Stimulated activated CD8-positive, alpha-beta memory T cell treated with anti-CD3 and anti-CD28 coated beads, Interleukin-4, amount 100 ng/mL, for 4 hours (primary cell): ENCODE measurements around the gene SEMA6B.
"Not testable (repeated sequence)": the region's sequence is repeated elsewhere in the genome, so short reads cannot be mapped to it uniquely, and the experiment has no call there.

Experiments used
- DNase-seq, 2 donors: peaks; one replicate each; pipeline ENCODE4 v3.0.0-alpha.2; 2020; ENCODE audit warnings: low read depth in 2 of 2, low spot score in 1 of 2

The SEMA6B gene

DNA sequence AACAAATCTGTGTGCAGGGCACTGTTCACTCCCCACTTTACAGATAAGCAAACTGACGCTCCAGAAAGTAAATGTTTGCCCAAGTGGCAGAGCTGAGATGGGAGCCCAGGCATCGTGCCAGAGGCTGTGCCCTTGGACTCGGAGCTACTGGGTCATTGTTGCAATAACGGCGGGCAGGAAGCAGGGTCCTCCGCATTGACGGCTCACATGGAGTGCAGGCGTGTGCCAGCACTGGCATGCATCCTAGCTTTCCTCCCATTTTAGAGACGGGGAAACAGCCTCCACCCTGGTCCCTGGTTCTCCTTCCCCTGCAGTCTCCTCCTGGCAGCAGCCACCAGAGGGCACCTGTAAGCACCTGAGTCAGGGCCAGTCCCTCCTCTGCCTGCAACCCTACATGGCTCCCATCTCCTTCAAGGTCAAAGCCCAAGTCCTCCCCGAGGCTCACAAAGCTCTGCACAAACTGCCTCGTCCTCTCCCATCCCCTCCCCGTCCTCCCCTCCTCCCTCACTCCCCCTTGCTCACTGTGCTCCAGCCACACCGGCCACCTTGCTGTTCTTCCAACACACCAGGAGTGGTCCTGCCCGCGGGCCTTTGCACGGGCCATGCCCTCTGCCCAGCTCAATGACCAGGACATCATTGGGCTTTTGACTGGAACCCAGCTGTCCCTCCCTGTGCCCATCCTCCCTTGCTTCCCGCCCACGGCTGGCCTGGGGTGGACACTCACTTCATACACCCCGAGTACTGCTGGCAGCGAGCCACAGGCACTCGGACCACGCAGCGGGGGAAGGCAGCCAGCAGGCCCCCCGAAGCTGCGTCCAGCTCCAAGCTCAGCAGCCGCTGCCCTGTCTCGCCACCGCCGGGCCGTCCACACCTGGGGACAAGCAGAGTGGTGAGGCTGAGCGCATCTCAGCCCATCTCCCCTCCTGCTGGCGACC lies 11.9 kb downstream of the SEMA6B start:
- no peak for DNase-seq

- DNase-seq = no peak
These were observed 15.4 kb downstream of the SEMA6B start for GRCh38 chr19:4543842-4544647.

DNA sequence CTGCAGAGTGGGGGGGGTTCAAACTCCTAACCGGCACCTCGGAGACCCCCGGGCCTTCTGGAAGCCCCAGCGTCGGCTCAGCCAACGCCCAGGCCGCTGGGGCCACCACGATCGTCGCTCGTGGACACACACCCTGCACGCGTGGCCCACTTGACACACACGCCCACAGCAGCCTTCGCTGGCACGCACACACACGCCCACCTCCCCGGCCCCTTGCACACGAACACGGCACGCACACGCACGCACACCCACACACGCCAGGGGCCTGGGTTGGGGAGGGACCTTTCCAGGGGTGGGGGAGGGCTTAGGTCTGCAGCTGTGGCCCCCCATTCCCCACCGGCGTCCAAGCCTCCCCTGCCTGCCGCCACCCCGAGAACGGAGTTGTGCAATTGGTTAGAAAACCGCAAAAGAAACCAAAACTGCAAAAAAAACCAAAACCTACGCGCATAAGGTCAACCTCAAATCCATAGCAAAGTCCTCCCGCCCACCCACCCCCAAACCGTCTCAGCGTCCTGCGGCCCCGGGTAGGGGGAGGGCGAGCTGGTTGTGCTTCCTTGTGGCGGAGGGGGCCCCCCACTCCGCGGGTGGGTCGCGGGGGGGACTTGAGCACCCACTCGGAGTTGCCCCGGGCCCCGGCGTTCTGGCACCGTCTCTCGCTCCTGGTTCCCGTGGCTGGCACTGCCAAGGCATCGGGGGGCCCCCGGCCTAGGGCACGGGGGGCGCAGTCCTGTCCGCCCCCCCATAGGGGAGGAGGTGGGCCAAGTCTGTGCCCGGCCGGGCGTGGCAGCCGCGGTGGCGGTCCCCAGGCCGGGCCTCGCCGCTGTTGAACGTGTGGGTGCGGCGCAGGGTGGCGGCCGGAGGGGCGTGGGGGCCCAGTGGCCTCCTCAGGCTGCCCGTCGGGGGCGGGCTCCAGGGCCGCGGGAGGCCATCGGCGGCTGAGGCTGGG lies 16.3 kb downstream of the SEMA6B start:
- DNase-seq = no peak

DNA sequence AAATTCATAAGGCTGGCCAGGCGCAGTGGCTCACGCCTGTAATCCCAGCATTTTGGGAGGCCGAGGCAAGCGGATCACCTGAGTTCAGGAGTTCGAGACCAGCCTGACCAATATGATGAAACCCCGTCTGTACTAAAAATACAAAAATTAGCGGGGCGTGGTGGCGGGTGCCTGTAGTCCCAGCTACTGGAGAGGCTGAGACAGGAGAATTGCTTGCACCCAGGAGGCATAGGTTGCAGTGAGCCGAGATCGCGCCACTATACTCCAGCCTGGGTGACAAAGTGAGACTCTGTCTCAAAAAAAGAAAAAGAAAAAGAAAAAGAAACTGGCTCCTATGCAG lies 17.7 kb downstream of the SEMA6B start:
- DNase-seq = not testable (repeated sequence)

DNA sequence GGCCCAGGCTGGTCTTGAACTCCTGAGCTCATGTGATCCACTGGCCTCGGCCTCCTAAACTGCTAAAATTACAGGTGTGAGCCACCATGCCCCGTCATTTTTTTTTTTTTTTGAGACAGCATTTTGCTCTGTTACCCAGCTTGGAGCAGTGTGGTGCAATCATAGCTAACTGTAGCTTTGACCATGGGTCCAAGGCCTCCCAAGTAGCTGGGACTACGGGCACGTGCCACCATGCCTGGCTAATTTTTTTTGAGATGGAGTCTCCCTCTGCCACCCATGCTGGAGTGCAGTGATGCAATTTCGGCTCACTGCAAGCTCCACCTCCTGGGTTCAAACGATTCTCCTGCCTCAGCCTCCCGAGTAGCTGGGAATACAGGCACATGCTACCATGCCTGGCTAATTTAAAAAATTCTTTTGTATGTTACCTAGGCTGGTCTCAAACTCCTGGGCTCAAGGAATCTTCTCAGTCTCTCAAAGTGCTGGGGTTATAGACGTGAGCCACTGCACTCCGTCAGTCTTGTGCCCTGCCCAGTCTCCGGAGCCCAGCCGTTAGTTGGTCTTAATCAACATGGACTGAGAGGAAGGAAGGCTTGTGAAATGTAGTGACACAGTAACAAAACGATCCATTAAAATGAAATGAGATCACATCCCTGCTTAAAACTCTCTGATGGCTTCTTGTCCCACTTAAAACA lies 18.2 kb downstream of the SEMA6B start:
- no peak for DNase-seq

DNA sequence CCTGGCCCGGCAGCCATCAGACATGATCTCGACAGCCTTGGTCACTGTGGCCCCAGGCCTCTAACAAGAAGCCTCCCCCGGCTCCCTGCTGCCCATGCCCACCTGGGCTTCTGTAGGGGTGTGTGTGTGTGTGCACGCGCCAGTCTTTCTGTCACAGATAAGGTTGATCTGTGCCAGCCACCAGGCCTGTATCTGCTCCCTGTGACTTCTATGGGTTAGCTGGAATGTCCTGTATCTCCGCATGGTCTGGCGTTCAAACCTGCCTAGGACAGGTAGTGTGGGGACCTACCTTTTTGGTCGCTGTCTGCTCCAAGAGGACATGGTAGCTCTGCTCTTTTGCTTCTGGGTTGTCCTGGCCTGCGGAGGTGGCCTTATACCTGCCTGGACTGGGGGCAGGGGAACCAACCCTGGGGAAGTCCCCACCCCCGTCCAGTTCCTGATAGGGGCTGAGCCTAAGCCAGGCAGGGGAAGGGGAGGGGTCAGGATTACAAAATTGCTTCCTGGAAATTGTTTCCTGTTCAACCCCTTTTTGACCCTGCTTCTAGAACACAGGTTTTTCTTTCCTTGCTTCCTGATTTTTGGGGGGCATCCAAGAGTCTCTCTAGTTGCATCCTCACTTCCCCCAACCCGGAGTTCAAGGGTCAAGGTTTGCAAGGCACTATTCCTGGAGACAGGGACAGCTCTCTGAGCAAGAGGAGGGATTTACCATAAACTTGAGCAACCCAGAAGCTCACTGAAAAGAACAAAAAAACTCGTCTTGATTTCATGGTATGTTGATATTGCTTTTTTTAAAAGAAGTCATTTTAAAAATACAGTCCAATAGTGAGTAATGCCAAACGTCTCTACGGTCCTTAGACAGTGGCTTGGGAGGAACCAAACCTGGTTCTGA lies 19.5 kb downstream of the SEMA6B start, which contains the start of gene LRG1:
TSS of gene LRG1 (minus strand) at position 344 of the 889 bp plus-strand sequence. CDS start at position 321, 23 bp downstream.
- no peak for DNase-seq

DNA sequence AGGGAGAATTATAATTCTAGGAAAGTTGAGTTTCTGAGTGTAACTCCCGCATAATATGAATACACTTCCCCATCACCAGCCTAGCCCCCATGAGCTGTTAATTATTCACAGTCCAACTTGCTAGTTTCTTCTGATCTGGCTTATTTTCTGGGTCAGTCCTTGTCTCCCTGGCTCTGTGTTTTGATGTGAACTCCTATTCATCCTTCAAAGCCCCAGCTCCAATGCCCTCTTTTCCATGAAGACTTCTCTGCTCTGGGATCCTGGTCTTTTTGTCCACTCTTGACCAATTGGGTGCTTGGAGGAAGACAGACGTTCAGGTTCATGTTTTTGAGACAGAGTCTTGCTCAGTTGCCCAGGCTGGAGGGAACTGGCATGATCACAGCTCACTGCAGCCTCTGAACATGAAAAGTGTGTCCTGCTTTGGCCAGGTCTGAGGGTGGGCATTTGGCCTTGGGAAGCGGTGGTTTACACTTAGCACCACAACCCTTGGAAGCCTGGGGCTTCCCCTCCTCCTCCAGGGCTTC lies 20.3 kb downstream of the SEMA6B start:
- DNase-seq = no peak

GRCh38 chr19:4538601-4538954 lies 20.9 kb downstream of the SEMA6B start:
- DNase-seq = no peak

GRCh38 chr19:4537953-4538600 lies 21.4 kb downstream of the SEMA6B start:
- DNase-seq = no peak

- no peak for DNase-seq
These were observed 22.7 kb downstream of the SEMA6B start for GRCh38 chr19:4536798-4537197.

GRCh38 chr19:4534836-4535658 lies 24.4 kb downstream of the SEMA6B start, which contains the start of gene PLIN5:
Gene PLIN5 (minus strand): TSS chr19:4535224. CDS start chr19:4534074, 1,150 bp downstream.
- DNase-seq = no peak

- DNase-seq = no peak
These were observed 25.6 kb downstream of the SEMA6B start for GRCh38 chr19:4533835-4534424.

GRCh38 chr19:4533334-4533733 lies 26.1 kb downstream of the SEMA6B start:
- no peak for DNase-seq

DNA sequence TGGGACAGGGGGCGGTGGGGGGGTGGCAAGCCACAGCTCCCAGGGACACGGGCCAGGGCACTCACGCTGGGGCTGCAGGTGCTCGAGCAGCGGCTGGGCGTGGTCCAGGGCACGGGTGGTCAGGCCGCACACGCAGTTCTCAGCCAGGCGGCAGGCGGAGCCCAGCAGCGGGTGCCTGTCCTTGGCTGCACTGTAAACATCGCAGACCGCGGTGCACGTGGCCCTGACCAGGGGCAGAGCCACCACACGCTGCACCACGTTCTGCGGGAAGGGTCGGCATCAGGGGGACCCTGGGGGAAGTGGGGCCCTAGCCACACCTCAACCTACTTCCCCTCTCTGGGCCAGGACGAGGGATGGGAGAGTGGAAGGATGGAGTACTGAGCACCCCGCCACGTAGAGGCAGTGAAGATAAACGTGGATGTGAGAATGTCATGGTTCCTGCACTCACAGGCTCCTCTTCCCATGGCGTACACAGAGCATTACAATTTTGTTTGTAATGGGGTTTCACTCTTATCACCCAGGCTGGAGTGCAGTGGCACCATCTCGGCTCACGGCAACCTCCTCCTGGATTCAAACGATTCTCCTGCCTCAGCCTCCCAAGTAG lies 27.8 kb downstream of the SEMA6B start:
- DNase-seq = no peak

- no peak for DNase-seq
These were observed 29.5 kb downstream of the SEMA6B start for GRCh38 chr19:4529924-4530522.

DNA sequence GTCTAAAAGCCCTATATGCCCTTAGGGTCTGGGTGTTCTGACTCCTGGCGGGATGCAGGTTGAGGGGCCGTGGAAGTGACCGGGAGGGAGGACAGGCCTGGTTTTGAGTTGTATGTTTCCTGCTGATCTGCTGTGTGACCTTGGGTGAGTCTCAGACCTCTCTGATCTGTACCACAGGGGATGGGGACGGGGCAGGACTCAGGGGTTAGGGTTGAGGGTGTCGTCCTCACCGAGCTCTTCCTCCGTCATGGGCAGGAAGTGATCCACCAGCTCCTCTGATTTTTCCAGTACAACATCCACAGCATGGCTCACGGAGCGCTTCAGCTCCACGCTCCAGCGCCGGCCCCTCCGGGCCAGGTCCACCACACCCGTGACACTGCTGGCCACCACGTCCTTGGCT lies 30.6 kb downstream of the SEMA6B start:
- DNase-seq = no peak

DNA sequence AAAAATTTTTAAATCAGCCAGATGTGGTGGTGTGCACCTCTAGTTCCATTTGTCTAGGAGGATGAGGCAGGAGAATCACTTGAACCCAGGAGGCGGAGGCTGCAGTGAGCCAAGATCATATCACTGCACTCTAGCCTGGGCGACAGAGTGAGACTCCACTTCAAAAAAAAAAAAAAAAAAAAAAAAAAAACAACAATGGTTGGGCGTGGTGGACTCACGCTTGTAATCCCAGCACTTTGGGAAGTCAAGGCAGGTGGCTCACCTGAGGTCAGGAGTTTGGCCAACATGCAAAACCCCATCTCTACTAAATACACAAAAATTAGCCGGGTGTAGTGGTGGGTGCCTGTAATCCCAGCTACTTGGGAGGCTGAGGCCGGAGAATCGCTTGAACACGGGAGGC lies 32.1 kb downstream of the SEMA6B start:
- DNase-seq = not testable (repeated sequence)
